ENCODE data around the gene AFAP1.

The AFAP1 gene

DNA sequence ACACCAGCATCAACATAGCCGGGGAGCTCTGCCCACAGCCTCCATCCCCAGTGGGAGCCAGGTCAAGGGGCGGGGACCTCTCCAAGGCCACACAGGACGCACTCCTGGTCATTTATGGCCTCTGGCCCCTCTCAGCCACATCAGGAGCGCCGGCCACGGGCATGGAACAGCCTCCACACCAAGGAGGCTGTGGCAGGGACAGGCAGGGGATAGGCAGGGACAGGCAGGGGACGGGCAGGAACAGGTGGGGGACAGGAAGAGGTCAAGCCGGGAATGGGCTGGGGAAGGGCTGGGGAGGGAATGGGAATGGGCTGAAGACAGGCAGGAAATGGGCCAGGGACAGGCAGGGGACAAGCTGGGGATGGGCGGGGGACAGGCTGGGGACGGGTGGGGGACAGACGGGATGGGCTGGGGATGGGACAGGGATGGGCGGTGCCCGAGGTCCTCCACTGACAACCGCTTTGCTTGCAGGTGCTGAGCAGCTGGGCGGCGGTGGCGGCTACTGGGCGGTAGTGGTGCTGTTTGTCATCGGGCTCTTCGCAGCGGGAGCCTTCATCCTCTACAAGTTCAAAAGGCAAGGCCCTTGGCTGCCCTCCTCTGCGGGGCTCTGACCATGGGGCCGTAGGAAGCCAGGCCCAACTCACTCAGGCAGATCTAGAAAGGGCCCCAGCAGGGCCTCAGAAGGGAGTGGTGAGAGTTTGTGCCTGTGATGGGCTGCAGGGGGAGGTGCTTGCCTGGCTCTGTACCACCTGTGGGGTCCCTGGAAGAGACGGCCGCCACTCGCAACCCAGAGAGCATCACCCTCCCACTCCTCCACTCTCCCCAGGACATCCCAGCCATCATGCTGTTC lies 205.6 kb downstream of the AFAP1 start:
- no peak for DNase-seq

DNA sequence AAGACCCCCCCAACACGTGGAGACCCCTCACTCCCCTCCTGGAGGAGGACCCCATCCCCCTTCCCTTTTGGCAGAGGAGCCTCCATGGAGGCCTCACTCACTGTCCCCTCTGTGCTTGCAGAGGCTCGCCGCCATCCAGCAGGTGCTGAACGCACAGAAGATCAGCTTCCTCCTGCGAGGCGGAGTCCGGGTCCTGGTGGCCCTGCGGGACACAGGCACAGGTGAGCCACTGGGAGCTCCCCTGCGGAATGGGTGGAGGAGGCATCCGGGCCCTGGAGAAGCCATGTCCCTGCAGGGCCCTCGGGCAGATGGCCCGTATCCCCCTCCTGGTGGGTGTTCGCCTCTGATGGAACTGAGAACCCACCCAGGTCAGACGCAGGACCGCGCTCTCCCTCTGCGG lies 206.5 kb downstream of the AFAP1 start:
- DNase-seq, result no peak

DNA sequence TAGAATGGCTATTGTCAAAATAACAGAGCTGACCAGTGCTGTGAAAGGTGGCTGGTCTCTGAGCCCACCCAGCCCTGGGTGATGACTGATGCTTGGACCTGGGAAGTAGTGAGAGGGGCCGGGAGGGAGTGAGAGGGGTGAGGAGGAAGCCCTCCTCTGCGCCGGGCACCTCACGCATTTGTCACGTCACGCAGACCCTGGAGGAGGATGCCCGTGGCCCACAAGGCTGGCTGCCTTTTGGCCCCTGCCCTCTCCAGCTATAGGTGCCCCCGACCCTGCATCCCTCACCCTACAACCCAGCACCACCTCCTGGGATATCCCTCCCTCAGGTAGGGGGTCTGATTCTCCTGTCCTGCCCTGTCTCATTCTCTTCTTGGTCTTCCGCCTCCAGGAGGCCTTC lies 207.4 kb downstream of the AFAP1 start:
- no peak for DNase-seq

DNA sequence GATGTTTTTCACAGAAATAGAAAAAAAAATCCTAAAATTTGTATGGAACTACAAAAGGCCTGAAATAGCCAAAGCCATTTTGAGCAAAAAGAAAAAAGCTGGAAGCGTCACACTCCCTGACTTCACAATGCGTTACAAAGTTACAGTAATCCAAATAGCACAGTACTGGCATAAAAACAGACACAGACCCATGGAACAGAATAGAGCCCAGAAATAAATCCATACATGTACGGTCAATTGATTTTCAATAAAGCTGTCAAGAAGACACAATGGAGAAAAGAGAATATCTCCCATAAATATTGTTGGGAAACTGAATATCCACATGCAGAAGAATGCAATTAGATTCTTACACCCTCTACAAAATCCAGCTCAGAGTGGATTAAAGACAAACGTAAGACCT lies 208.2 kb downstream of the AFAP1 start:
- DNase-seq, result no peak

DNA sequence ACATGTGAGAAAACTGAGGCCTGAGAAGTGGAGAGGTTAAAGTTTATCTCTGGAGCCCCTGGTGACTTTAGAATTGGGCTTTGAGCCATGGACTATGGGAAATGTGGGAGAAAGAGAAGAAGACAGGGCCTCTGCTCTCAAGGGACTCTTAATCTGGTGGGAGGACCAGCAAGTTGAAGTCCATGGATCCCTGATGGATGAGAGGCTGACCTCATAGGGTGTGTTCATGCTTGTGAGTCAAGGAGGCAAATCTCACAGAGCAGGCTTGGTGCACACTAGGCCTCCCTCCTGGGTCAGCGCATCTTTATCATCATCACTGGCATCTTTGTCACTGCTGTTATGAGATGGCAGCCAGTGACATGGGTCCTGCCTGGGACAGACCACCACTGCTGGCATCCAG lies 211.9 kb downstream of the AFAP1 start:
- DNase-seq, result no peak

DNA sequence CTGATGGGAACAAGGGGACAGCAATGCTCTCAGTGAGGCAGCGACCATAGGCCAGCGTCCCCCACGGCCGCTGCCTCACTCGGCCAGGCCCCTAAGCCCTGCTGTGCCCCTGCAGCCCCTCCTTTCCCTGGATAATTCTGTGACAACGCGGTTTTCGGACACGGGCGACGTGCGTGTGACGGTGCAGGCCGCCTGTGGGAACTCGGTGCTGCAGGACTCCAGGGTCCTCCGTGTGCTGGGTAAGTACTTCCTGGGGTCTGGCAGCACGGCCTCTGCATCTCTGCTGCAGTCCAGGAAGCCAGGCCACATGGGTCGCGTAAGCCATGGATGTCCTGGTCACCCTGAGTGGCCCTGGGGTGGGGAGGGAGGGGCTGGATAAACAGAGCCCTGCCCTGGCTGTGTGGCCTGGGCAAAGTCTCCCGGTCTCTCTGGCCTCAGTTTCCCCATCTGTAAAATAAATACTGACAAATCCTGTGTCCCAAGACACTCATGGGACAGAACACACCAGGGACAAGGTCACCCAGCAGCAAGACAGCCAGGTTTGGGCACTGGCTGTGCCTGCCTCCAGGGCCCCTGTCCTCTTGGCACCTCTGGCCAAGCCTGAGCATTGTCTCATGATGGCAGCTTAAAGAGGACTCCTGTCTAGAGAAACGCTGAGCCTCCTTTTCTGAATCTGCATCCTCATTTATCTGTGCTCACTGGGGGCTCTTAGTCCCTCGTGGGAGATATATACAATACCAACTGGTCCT lies 212.8 kb downstream of the AFAP1 start:
- no peak for DNase-seq

DNA sequence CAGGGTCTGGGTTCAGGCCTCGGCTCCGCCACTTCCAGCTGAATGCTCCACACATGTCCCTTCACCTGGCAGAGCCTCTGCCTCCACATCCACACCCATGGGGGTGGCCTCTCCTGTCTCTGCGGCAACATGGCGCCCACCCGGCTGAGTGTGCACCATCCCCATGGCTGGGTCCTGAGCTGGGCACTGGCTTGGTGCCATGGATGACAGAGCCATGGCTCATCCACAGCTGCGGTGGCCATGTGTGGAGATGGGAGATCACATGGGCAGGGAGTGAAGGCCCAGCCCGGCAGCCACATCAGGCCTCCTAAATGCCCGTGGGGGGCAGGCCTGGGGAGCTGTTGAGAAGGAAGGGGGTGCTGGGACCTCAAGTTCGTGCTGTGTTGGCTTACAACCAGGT lies 213.7 kb downstream of the AFAP1 start:
- DNase-seq, result no peak

DNA sequence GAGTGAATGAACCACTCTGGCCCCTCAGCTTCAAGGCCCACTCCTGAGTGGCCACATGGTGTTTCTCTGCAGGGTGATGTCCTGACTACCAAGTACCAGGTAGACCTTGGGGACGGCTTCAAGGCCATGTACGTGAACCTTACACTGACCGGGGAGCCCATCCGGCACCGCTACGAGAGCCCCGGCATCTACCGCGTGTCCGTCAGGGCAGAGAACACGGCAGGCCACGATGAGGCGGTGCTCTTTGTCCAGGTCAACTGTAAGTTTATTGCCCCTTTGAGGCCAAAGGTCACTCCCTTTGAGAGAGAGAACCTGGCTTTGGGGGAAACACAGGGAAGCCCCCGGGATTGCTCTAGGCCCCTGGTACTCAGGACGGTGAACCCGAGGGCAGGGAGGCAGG lies 216.0 kb downstream of the AFAP1 start:
- no peak for DNase-seq

DNA sequence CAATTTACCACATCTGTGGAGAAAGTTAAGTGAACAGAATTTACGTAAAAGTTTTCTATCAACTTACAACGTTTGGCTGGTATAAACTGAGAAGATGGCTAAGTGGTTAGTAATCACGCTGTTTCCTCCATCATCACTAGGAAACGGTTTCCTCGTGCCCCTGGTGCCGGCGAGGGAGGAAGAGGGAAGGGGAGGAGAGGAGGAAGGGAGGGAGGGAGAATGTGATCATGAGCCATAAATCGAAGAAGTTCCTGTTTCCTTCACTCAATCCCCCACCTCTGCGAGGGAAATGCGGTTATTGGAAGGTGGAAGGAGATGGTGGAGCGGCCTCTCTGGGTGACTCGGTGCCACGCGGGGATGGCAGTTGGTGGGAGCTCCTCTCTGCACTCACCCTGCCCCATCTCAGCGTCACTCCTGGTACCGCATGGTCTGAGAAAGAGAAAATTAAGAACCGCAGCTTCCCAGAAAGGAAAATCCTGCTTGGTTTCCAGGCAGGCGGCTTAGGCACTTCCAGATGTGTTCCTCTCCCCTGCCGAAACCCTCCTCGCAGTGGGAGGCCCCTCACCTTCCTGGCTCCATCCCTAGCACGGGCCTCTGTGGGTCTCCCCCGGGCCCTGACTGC lies 216.8 kb downstream of the AFAP1 start:
- no peak for DNase-seq

DNA sequence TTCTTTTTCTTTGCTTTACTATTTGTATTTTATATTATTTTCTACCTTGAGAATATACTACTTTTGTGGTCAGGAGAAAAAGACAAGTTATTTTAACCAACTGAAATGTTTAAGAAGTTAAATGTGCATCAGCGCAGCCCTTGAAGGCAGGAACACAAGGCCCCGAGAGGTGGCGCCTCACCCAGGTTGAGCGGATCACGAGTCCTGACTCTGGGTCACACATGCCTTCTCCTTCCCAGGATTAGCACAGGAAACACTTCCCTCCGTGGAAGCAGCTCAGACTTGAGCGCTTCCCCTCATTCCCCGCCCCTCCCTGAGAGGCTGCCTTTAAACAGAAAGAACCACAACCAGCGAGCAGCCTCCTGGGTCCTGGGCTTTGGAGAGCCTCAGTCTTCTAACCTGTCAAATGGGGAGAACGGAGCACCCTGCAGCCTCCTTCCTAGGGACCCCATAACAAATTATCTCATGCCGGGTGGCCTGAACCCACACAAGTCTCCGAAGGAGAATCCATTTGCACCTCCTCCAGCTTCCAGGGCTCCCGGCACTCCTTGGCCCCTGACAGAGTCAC lies 217.6 kb downstream of the AFAP1 start:
- DNase-seq, result no peak

DNA sequence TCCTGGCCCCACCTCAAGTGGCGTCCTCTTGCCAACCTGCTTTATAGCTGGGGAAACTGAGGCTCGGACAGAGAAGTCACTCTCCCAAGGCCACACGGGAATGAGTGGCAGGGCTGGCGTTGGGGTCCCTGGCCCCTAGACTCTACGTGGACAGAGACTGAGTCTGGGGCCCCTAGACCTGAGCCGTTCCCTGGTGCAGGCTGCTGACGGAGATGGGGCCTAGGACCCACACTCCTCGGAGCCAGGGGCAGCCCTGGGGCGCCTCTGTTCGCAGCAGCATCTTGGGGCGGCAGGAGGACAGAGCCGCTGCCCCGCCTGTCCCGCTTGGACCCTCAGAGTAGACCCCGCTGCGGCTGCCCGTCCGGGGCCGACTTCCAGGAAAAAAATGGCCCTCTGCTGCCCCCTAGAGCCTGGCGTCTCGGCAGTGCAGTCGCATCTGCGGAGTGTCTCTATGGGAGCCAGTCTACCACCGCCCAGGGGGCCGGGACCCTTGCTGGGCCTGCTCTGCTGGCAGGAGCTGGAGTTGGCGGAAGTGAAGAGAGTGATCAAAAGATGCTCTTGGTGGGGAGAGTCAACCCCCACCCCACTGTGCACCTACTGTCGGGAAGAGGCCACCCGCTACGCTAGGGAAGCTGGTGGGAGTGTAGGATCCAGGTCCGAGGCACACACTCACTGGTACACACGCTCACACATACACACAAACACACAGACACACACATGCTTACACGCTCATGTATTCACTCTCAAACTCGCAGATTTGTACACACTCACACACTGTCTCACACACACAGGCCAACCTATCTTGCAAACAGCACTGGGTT lies 220.1 kb downstream of the AFAP1 start:
- DNase-seq, result peak; percentile 43 to 61

DNA sequence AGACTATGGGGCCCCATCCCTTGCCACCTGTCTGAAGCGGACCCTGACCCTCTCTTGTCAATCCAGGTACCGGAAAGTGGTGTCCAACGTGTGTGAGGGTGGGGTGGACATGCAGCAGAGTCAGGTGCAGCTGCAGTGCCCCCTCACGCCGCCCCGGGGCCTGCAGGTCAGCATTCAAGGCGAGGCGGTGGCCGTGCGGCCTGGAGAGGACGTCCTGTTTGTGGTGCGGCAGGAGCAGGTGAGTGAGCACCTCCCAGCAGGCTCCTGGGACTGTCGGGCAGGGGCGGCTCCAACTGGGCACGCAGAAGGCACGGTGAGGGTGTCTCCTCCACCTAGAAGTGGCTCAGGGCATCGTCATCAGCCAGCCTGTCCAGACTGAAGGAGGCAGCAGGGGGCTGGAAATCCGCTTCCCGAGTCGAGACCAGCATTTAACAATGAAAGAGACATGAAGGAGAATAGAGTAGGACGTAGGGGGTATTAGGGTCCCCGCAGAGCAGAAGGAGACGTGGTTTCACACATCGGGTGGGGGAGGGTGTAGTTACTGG lies 221.6 kb downstream of the AFAP1 start:
- no peak for DNase-seq

DNA sequence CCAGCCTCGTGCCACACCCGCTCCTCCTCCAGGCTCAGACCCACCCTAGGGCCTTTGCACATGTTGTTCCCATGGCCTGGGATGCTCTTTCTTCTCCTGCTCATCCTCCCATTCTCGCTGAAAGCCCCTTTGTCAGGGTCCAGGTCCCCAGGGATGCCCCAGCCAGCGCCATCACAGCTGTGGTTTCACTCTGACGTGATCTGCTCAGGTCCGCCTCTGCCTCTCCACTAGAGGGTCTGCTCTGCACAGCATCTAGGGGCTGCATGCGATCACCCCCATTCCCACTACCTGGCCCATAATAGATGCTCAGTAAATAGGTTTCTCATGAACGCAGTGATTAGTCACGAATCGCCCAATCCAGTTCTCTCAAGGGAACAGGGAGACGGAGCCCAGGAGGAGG lies 222.5 kb downstream of the AFAP1 start:
- no peak for DNase-seq

DNA sequence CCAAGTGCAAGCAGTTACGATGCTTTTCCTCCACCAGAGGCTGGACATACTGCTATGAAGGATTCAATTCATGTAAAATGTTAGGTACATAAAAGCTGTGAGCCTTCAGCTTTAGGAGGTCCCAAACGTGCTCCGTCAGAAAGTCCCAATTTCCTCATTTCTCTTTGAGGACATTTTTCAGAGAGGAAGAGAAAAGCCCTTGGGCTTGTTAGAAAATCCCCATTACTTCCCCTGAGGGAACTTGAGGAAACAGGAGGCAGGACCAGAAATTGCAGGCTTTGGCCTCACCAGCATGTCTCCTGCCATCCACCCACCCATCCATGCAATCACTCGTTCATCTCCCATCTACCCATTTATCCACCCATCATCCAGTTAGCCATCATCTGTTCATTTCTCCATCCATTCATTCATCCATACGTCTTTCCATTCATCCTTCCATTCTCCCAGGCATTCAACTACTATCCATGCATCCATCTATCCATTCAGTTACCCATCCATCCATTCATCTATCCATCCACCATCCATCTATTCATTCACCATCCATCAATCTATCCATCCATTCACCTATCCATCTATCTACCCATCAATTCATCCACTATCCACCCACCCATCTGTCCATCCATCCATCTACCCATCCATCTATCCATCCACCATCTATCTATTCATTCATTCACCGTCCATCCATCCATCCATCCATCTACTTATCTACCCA lies 223.5 kb downstream of the AFAP1 start:
- DNase-seq, result no peak

DNA sequence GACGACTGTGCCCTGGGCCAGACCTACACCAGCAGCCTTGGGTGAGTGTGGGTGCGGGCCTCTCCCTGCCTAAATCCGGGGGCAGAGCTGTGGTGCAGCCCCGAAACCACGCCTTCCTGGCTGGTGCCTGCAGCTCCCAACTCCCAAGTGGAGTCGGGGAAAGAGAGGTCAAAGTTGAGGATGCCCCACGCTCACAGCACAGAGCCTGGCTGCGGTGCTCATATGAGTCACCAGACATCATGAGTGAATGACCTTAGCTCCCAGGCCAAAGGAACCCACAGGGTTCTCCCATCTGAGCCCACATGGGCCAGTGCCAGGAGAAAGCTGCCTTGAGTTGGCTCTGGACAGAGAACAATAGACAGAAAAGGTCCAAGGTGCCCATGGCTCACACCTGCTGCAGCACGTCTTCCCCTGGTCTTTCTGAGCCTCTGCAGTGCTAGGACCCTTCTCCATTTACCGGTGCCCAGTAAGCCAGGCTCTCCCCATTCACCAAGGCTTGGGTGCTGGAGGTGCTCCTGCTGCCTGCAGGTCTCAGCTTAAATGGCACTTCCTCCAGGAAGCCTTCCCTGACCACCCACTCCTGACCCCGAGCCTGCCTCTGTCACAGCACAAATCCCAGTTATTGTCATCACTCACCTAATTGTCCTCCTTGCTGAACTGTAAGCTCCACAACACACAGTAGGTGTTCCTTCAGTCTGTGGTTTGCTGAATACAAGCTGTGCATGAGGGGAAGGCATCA lies 224.2 kb downstream of the AFAP1 start:
- DNase-seq, result no peak

DNA sequence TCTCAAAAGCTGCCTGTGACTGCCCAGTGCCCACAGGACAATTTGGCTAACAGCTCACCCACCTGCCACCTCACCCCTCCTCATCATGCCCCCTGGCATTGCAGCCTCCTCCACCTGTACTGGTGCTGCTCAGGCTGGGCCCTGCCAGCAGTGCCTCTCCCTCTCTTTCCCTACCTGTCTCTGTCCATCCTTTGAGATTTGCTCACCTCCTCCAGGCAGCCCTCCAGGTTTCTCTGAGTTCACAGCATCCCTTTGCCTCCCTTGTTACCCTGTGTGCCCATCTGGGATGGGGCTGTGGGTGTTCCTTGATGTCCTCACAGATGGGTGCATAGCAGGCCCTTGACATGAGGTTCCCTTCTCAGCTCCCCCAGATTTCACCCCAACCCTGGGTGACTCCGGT lies 224.9 kb downstream of the AFAP1 start:
- no peak for DNase-seq

DNA sequence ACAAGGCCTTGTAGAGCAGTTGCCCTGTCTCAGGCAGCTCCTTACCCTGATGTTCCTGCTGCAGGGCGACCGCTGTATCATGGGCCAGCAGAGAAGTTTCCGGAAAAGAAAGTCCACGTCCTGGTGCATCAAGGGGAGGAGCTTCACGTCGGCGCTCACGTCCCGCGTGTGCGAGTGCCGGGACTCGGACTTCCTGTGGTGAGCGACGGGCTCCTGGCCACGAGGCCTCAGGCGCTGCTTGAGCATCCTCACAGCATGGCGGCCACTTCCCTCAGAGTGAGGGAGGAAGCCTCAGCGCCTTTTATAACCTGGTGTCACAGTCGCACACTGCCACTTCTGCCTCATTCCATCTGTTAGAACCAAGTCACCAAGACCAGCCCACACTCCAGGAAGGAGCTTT lies 225.5 kb downstream of the AFAP1 start:
- DNase-seq, result no peak

DNA sequence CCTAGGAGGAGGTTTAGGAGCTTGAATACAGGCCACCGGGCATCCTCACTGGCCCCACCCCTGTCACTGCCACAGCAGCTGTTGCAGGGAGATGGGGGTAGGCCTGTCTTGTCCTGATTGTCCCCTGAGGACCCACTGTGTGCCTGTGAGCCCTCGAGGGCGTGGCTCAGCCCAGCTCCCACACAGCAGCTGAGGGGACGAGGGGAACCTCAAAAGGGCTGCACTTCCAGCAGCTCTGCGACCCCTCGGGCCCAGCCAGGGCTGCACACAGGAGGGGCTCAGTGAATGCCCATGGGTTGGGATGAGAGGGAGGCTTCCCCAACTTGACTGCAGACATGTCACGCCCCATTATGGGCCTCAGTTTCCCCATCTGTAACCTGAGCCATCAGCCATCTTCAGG lies 225.9 kb downstream of the AFAP1 start:
- no peak for DNase-seq

DNA sequence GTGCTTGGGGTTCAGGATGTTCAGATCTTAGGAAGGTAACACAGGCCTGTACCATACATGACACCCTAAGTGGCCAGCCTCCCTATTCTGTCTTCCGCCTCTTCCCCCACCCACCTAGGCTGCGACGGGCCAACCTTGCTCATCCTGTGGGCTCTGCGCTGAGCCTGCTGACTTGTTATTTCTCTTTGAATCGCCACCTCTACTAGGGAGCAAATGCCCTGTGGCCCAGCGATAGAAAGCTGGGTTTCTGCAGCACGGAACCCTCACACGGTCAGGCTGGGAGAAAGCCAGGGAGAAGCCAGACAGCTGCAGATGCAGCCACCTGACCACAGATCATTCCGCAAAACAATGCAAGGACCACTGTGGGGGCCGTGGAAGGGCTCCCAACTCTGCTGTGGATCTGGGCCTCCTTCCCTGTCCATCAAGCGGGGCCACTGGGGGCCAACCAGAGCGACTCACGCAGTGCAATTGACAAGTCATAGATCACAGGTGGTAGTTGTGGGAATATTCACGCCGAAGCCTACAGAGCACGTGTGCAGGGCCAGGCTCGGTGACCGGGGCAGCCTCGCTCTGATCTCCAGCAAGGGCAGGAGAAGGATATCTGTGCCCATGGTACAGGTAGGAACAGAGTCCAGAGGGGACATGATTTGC lies 227.5 kb downstream of the AFAP1 start:
- DNase-seq, result no peak

DNA sequence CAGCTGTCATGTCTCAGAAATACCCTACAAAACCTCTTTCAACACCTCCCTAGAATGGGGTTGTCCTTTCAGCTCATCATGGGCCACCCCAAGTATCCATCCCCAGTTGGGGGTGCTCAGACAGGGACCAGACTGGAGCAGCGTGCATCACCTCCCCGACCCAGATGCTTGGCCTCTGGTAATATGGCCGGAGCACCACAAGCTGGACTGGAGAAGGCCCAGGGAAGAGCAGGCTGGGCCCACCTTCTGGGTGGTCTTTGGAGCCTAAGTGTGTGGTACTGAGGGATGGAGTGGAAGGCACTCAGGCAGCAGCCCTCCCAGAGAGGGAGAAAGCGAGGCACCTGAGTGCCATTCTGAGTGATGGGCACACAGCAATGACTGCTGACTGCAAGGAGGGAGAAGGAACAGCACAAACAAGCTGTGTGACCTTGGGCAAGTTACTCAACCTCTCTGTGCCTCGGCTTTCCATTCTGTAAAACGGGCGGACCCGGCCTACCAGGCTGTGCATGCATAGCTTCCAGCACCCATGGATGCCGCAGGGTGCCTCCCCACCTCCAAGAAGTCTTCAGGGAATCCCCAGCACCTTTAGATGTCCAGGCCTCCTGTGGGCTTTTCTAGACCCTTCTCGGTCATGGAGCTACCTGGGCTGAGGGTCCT lies 228.2 kb downstream of the AFAP1 start:
- no peak for DNase-seq
